GM12878 (cell line): Measurements from ENCODE around the gene POGZ.

Source experiments
- CBX3 ChIP-seq: fragments of 200-600 bp; sonication (generic); IDR thresholded peaks from 2 replicates; pipeline ENCODE4 v1.6.1; 2016; ENCODE audit warnings: low read depth, borderline replicate concordance
- CEBPB ChIP-seq, 2 experiments: fragments of 150-350 bp in 1 of 2; IDR thresholded peaks; 2 replicates each; pipeline ENCODE4 v1.6.1; 2012 to 2014; ENCODE audit warnings: low read depth in 2 of 2, low read length in 2 of 2, borderline replicate concordance in 1 of 2, inconsistent platforms in 1 of 2
- CHD1 ChIP-seq: IDR thresholded peaks from 2 replicates; pipeline ENCODE4 v1.6.1; 2012; ENCODE audit warnings: low read depth, low read length, improper control_type of control experiment
- ETV6 ChIP-seq, 2 experiments: fragments of 450-650 bp in 1 of 2; IDR thresholded peaks in 1 of 2; conservative IDR thresholded peaks in 1 of 2; 2 replicates each; pipeline ENCODE4 v1.6.1; 2014; ENCODE audit warnings: antibody characterized with exemption in 1 of 2, borderline replicate concordance in 1 of 2, low read depth in 1 of 2, mild to moderate bottlenecking in 1 of 2, moderate library complexity in 1 of 2
- EZH2 ChIP-seq: IDR thresholded peaks from 2 replicates; pipeline ENCODE4 v1.6.1; 2012; ENCODE audit warnings: low read depth, mild to moderate bottlenecking, control low read depth, inconsistent platforms, low read length, borderline replicate concordance; ENCODE audit not compliant: control insufficient read depth
- HDGF ChIP-seq: fragments of 450-650 bp; IDR thresholded peaks from 2 replicates; pipeline ENCODE4 v1.6.1; 2016; ENCODE audit warnings: antibody characterized with exemption
- MXI1 ChIP-seq: fragments of 150-350 bp; IDR thresholded peaks from 2 replicates; pipeline ENCODE4 v1.6.1; 2011; ENCODE audit warnings: low read depth, mild to moderate bottlenecking, inconsistent platforms, low read length, improper control_type of control experiment
- NFYA ChIP-seq: IDR thresholded peaks from 2 replicates; pipeline ENCODE4 v1.6.1; 2011; ENCODE audit warnings: low read depth, mild to moderate bottlenecking, low read length, improper control_type of control experiment, borderline replicate concordance
- POLR2A ChIP-seq: IDR thresholded peaks from 2 replicates; pipeline ENCODE4 v1.6.1; 2011; ENCODE audit warnings: low read depth, mild to moderate bottlenecking, low read length
- RCOR1 ChIP-seq: conservative IDR thresholded peaks from 2 replicates; pipeline ENCODE4 v1.6.1; 2012; ENCODE audit warnings: low read depth, low read length, improper control_type of control experiment
- REST ChIP-seq: IDR thresholded peaks from 2 replicates; pipeline ENCODE4 v1.6.1; 2012; ENCODE audit warnings: mild to moderate bottlenecking, low read depth, low read length
- SUZ12 ChIP-seq: fragments of 200-600 bp; sonication (generic); IDR thresholded peaks from one replicate; pipeline ENCODE4 v1.6.1; 2018; ENCODE audit warnings: antibody characterized with exemption, mild to moderate bottlenecking; ENCODE audit not compliant: unreplicated experiment
- TF ChIP-seq, protein P1 (sequence below), 3 experiments: IDR thresholded peaks in 2 of 3; conservative IDR thresholded peaks in 1 of 3; 2 replicates each; pipeline ENCODE4 v1.5.1; 2011; ENCODE audit warnings: low read depth in 3 of 3, low read length in 3 of 3, mild to moderate bottlenecking in 3 of 3, control low read depth in 2 of 3, moderate library complexity in 2 of 3, inconsistent platforms in 1 of 3, mixed read lengths in 1 of 3; ENCODE audit not compliant: control insufficient read depth in 2 of 3, insufficient read depth in 1 of 3; ENCODE audit errors: extremely low read depth in 1 of 3

GRCh38 chr1:151367658-151368392 lies 91.5 kb downstream of the POGZ start:
- TF ChIP-seq, protein P1, sequence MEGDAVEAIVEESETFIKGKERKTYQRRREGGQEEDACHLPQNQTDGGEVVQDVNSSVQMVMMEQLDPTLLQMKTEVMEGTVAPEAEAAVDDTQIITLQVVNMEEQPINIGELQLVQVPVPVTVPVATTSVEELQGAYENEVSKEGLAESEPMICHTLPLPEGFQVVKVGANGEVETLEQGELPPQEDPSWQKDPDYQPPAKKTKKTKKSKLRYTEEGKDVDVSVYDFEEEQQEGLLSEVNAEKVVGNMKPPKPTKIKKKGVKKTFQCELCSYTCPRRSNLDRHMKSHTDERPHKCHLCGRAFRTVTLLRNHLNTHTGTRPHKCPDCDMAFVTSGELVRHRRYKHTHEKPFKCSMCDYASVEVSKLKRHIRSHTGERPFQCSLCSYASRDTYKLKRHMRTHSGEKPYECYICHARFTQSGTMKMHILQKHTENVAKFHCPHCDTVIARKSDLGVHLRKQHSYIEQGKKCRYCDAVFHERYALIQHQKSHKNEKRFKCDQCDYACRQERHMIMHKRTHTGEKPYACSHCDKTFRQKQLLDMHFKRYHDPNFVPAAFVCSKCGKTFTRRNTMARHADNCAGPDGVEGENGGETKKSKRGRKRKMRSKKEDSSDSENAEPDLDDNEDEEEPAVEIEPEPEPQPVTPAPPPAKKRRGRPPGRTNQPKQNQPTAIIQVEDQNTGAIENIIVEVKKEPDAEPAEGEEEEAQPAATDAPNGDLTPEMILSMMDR (IDR thresholded peaks at IDR 0.05 in 2 of 3, conservative IDR thresholded peaks at IDR 0.05 in 1 of 3; ENCODE audit: control insufficient read depth in 2 of 3, extremely low read depth in 1 of 3, insufficient read depth in 1 of 3, low read depth in 3 of 3, low read length in 3 of 3): no peak
- no peak for TF ChIP-seq REST
- no peak for TF ChIP-seq CEBPB (IDR thresholded peaks at IDR 0.05; ENCODE audit: borderline replicate concordance in 1 of 2, low read depth in 2 of 2, low read length in 2 of 2)
- no peak for TF ChIP-seq EZH2
- no peak for TF ChIP-seq POLR2A
- TF ChIP-seq CBX3: no peak
- TF ChIP-seq HDGF: no peak
- no peak for TF ChIP-seq ETV6 (conservative IDR thresholded peaks at IDR 0.05 in 1 of 2, IDR thresholded peaks at IDR 0.05 in 1 of 2; ENCODE audit: borderline replicate concordance in 1 of 2, low read depth in 1 of 2)
- TF ChIP-seq NFYA: no peak
- TF ChIP-seq SUZ12: no peak
- no peak for TF ChIP-seq MXI1
- no peak for TF ChIP-seq CHD1
- no peak for TF ChIP-seq RCOR1
